Body of pancreas (tissue), 4 donors: Measurements from ENCODE around the gene ARMC12. TPM values are rescaled to one million over a fixed set of nuclear protein-coding genes. Genes with fewer than 3 reads are reported as not detected.
A peak's percentile ranks its signal among the peaks of the same experiment; 100 is the strongest.
"Not testable (repeated sequence)": the region's sequence is repeated elsewhere in the genome, so short reads cannot be mapped to it uniquely, and the experiment has no call there.

Source experiments
- ATAC-seq: fragments of 150-250 bp; one replicate; pipeline ENCODE4 v1.9.1; 2016
- DNase-seq, 4 donors: peaks; one replicate each; pipeline ENCODE4 v3.0.0-alpha.2; 2019
- H3K27ac ChIP-seq, 4 donors: fragments of 200-600 bp; sonication (generic); 1 replicate in 3 of 4; 2 replicates in 1 of 4; pipeline versions ENCODE4 v1.5.1 to v1.6.1; 2016 to 2019; ENCODE audit warnings: mild to moderate bottlenecking in 1 of 4, mixed read lengths in 1 of 4, moderate library complexity in 1 of 4
- H3K27me3 ChIP-seq, 2 donors: fragments of 200-600 bp; sonication (generic); one replicate each; pipeline ENCODE4 v1.6.0; 2016; ENCODE audit warnings: mild to moderate bottlenecking in 1 of 2
- H3K36me3 ChIP-seq, 2 donors: fragments of 200-600 bp; sonication (generic); replicated peaks in 1 of 2; 2 replicates each; pipeline ENCODE4 v1.5.1; 2016; ENCODE audit warnings: low read depth in 2 of 2; ENCODE audit not compliant: insufficient read depth in 1 of 2
- H3K4me1 ChIP-seq: fragments of 200-600 bp; sonication (generic); one replicate; pipeline ENCODE4 v1.6.0; 2016
- H3K4me3 ChIP-seq, 2 donors: fragments of 200-600 bp; sonication (generic); 1 replicate in 1 of 2; 2 replicates in 1 of 2; pipeline ENCODE4 v1.5.1; 2016 to 2019
- H3K9me3 ChIP-seq, 3 donors: fragments of 200-600 bp; sonication (generic); 1 replicate in 2 of 3; 2 replicates in 1 of 3; pipeline ENCODE4 v1.5.1; 2016
- POLR2A ChIP-seq, 3 donors: fragments of 450-650 bp; IDR thresholded peaks; one replicate each; pipeline ENCODE4 v1.6.1; 2016; ENCODE audit warnings: antibody characterized with exemption in 3 of 3, mild to moderate bottlenecking in 2 of 3
- WGBS, 2 donors: methylation state at CpG; one replicate each; pipeline ENCODE4 v1.1.5; 2017; 5-methylcytosine and 5-hydroxymethylcytosine counted together
- intact Hi-C: fragments of 100-400 bp; cut with DNase I; formaldehyde crosslinking; loops from one replicate; pipeline ENCODE4 v1.15.1; 2023
- total RNA-seq, 2 donors: library from RNA; depleted of rRNA; stranded (reverse); fragments of >200 nt; gene quantifications; one replicate each; pipeline ENCODE4 v1.1.0, GENCODE V29; 2016
- TF ChIP-seq, protein P1 (sequence below), 7 experiments: fragments of 450-650 bp in 4 of 7; fragments of 200-600 bp in 3 of 7; sonication (generic) in 3 of 7; IDR thresholded peaks; one replicate each; pipeline ENCODE4 v1.5.1; 2016 to 2019; ENCODE audit warnings: antibody characterized with exemption in 7 of 7

The ARMC12 gene
- total RNA-seq, 2 donors from 2014 or later: 0.26 TPM; not detected in 1

- Histone ChIP-seq H3K27ac (peak overlapping the region in 1 of 4 donors; percentile 79), H3K27me3 (no peaks in the 10 kb centered on the region), H3K36me3 (no peaks in the 10 kb centered on the region), H3K4me3 (no peak overlapping the region), H3K4me1 (peaks cover 23% of the 10 kb centered on the region), H3K9me3 (no peaks in the 10 kb centered on the region)
- DNase-seq: no peak
- WGBS, 2 donors: 94 to 95% methylated on average over 9 of the region's 9 CpGs
- ATAC-seq: no peak
- intact Hi-C loops: no loop called here
- TF ChIP-seq POLR2A (IDR thresholded peaks at IDR 0.05): no peak
- TF ChIP-seq, protein P1, sequence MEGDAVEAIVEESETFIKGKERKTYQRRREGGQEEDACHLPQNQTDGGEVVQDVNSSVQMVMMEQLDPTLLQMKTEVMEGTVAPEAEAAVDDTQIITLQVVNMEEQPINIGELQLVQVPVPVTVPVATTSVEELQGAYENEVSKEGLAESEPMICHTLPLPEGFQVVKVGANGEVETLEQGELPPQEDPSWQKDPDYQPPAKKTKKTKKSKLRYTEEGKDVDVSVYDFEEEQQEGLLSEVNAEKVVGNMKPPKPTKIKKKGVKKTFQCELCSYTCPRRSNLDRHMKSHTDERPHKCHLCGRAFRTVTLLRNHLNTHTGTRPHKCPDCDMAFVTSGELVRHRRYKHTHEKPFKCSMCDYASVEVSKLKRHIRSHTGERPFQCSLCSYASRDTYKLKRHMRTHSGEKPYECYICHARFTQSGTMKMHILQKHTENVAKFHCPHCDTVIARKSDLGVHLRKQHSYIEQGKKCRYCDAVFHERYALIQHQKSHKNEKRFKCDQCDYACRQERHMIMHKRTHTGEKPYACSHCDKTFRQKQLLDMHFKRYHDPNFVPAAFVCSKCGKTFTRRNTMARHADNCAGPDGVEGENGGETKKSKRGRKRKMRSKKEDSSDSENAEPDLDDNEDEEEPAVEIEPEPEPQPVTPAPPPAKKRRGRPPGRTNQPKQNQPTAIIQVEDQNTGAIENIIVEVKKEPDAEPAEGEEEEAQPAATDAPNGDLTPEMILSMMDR (IDR thresholded peaks at IDR 0.05): no peak
These were observed 46.3 kb upstream of the ARMC12 start for GRCh38 chr6:35690484-35690883.

DNA sequence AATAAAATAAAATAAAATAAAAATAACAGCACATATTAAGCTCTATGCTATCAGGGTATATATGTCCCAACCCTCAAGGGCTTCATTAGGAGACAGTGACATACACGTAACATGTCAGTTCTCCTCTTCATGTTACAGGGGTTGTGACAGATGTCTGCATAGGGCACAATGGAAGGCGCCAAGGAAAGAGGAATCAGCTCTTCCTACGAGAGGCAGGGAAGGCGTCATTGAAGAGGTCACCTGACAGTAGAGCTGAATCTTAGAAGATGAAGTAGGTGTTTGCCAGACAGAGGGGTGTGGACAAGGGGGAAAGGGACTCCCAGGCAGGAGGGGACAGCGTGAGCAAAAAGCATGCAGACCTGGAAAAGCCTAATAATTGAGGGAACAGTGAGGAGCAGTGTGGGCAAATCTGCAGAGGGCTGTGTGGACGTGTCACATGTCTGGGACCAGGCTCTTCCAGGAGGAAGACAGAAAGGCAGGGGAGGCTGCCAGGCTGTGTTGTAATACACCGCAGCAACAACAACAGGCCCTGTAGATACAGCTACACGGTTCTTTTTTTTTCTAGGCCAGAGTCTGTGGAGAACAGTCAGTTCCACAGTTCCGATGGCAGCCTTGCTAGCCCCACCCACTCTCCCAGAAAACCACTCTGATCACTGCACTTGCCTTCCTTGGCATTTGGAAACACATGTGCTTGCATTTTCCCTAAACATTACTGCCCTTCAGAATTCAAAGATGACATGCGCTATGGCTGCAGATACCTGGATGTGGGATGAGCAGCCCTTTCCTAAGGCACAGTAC is 45.6 kb upstream of the ARMC12 start:
- Histone ChIP-seq H3K4me3 (no peak overlapping the region), H3K9me3 (no peaks in the 10 kb centered on the region), H3K36me3 (no peaks in the 10 kb centered on the region), H3K27me3 (no peaks in the 10 kb centered on the region), H3K27ac (peak overlapping the region; percentile 51 to 79 (median 72)), H3K4me1 (peaks cover 23% of the 10 kb centered on the region)
- DNase-seq: peak; percentile 80 to 92 (median 90)
- ATAC-seq: peak; percentile 64
- 57% methylated on average over 10 of the region's 10 CpGs for WGBS, 2 donors
- TF ChIP-seq, protein P1 (IDR thresholded peaks at IDR 0.05): no peak
- TF ChIP-seq POLR2A (IDR thresholded peaks at IDR 0.05): peak in 1 of 3 donors; percentile 43
- intact Hi-C loops: no loop called here

GRCh38 chr6:35694462-35694861 is 42.4 kb upstream of the ARMC12 start:
- WGBS, 2 donors: 79 to 92% methylated on average over 2 of the region's 2 CpGs

DNA sequence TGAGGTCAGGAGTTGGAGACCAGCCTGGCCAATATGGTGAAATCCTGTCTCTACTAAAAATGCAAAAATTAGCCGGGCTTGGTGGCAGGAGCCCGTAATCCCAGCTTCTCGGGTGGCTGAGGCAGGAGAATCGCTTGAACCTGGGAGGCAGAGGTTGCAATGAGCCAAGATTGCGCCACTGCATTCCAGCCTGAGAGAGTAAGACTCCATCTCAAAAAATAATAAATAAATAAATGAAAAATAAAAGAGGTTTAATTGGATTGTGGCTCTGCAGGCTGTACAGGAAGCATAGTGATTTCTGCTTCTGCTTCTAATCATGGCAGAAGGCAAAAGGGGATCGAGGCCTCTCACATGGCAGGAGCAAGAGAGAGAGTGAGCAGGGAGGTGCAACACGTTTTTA is 38.4 kb upstream of the ARMC12 start:
- H3K27me3 ChIP-seq, H3K9me3 ChIP-seq, H3K4me3 ChIP-seq, H3K27ac ChIP-seq, DNase-seq, H3K36me3 ChIP-seq, intact Hi-C loops, H3K4me1 ChIP-seq, ATAC-seq: not testable (repeated sequence)
- 82 to 89% methylated on average over 7 of the region's 7 CpGs for WGBS, 2 donors

More at GRCh38 chr6:35694462-35694861, 42.4 kb upstream of the ARMC12 start:
- Histone ChIP-seq H3K27ac (no peak overlapping the region), H3K4me3 (no peak overlapping the region), H3K27me3 (no peaks in the 10 kb centered on the region), H3K36me3 (no peaks in the 10 kb centered on the region), H3K9me3 (no peaks in the 10 kb centered on the region), H3K4me1 (peaks cover 17% of the 10 kb centered on the region)
- TF ChIP-seq, protein P1 (IDR thresholded peaks at IDR 0.05): no peak
- no peak for TF ChIP-seq POLR2A (IDR thresholded peaks at IDR 0.05)
- DNase-seq (no peak), ATAC-seq (no peak)
- intact Hi-C loops: no loop called here

GRCh38 chr6:35698858-35699257 is 38.0 kb upstream of the ARMC12 start:
- no peaks in the 10 kb centered on the region for H3K36me3 ChIP-seq
- no peak overlapping the region for H3K4me3 ChIP-seq
- H3K27ac ChIP-seq: no peak overlapping the region
- no peaks in the 10 kb centered on the region for H3K9me3 ChIP-seq
- intact Hi-C loops: no loop called here
- TF ChIP-seq, protein P1 (IDR thresholded peaks at IDR 0.05): no peak
- TF ChIP-seq POLR2A (IDR thresholded peaks at IDR 0.05): no peak
- WGBS, 2 donors: 77 to 96% methylated on average over 3 of the region's 3 CpGs
- H3K4me1 ChIP-seq: no peaks in the 10 kb centered on the region
- ATAC-seq (no peak), DNase-seq (no peak)
- H3K27me3 ChIP-seq: no peaks in the 10 kb centered on the region
